Hematopoietic multipotent progenitor cell (in vitro differentiated cells): ENCODE results near the gene TRMT112. TPM values are rescaled to one million over a fixed set of nuclear protein-coding genes. Genes with fewer than 3 reads are reported as not detected.

Experiments
- DNase-seq, 3 donors: peaks; one replicate each; pipeline ENCODE4 v3.0.0-alpha.2; 2011 to 2015; ENCODE audit warnings: low read depth in 2 of 3, low spot score in 2 of 3
- total RNA-seq: library from RNA; depleted of rRNA; stranded (reverse); fragments of >200 nt; gene quantifications from one replicate; pipeline ENCODE4 v1.2.3, GENCODE V29; 2012

The TRMT112 gene
- 203 TPM for total RNA-seq

DNA sequence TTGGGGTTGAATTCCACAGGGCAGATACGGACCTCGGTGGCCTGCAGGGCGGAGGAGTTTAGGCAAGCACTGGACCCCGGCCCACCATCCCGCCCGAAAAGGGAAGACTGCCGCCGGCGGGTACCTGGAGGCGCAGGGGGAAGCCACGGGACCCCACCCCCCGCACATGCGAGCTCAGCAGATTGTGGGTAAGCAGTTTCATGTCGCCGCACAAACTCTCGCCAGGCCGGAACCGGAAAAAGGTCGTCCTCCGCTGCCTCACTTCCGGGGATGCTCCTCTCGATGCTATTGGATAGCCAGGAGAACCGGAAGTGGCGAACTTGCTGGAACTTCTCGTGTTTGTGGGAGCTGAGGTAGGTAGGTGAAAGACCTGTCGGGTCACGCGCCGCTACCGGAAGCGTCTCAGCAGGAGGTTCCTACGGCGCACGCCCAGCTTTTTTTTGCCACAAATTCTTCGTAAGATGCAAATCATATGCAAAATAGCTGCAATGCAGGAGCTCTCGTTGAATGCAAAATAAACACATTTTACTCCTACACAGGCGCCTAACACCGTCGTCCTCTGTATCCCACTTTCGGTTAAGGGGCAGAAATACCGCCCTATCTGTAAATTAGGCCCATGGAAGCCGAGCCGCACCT, at the start of gene TRMT112:
Gene TRMT112, minus strand, starts transcription at position 235 of the 636 bp plus-strand sequence. Its CDS starts 33 bp downstream, at position 202.
- DNase-seq = peak; percentile 92 to 98 (median 96)

DNA sequence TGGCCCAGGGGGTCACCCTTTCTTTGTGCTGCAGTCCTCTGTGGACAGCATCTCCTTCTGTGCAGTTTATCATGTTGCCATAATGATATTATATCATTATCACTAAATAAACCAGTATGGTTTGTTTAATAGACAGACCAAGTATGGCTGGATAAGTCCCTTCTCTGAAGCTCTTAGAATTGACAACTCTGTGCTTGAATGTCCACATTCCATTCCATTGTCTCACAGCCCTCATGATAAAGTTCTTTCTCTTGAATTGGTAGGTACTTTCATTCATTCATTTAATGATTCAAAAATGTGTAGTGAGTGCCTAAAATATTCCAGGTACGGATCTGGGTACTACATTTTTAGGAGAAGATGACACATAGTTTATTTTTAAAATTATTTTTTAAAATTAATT, 49.4 kb upstream of the TRMT112 start:
- no peak for DNase-seq

DNA sequence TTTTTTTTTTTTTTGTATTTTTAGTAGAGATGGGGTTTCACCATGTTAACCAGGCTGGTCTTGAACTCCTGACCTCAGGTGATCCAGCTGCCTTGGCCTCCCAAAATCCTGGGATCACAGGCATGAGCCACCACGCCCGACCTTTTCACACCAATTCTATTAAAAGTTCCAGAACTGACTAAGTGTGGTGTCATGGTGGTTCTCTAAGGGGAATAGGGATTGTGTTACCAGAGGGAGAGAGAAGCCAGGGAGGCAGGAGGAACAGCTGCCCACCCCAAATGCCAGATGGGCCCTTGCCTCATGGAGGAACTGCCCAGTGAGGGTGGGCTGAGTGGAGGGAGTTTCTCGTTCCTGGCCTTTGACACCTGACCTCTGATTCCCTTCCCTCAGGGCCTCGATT, 47.6 kb upstream of the TRMT112 start:
- DNase-seq = no peak

DNA sequence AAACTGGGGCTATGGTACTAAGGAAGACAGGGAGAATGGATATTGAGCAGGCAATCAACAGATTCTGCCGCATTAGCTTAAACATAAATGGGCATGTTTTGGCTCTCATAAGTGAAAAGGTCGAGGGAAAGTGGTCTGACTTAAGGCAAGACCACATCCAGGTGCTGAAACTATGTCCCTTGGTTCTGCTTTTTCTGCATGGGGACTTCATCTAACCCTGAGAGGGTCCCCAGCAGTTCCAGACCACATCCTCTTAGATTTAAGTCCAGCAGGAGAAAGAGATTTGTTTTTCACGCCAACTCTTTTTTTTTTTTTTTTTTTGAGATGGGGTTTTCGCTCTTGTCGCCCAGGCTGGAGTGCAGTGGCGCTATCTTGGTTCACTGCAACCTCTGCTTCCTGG, 47.1 kb upstream of the TRMT112 start:
- DNase-seq = no peak

DNA sequence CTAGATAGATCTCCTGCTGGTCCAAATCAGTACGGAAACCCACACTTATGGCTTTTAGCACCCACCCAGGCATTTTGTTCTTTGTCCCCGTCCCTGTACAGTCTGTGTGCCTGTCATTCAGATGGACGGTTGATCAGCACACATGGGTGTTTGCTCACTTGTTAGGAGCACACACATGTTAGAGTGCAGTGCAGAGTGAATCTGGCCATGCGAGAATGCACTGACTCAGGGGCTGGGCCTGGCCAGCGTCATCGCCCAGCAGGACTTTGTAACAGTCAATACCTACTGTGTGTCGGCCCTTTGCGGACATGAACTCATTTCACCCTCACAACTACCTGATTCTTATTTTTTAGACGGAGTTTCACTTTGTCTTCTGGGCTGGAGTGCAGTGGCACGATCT, 45.0 kb upstream of the TRMT112 start:
- DNase-seq = no peak

DNA sequence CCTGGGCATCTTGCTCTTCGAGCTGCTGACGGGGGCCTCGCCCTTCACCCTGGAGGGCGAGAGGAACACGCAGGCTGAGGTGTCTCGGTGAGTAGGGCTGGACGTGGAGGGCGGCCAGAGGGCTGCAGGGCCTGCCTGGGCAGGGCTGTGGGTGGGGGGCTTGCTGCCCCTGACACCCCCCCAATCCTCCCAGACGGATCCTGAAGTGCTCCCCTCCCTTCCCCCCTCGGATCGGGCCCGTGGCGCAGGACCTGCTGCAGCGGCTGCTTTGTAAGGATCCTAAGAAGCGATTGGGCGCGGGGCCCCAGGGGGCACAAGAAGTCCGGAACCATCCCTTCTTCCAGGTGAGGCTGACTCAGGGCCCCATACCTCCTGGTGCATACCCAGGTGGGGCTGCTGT, 44.3 kb upstream of the TRMT112 start:
- DNase-seq = no peak

DNA sequence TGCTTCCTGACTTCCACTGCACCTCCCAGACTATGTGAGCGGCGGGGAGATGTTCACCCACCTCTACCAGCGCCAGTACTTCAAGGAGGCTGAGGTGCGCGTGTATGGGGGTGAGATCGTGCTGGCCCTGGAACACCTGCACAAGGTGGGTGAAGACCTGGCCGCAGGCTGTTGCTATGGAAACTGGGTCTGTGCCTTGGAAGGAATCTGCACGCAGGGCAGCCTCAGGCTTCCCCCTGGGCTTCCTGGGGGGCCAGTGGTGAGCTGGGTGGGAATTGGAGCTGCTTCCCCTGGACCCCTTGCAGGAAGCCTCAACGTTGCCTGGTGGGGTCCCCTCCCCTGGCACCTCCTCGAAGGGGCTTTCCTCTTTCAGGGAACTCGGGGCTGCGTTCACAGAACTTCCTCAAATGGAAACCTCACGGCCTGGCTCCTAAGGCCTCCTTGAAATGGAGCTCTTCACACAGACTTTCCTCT, 43.1 kb upstream of the TRMT112 start:
- peak in 2 of 3 donors; percentile 72 to 74 for DNase-seq

DNA sequence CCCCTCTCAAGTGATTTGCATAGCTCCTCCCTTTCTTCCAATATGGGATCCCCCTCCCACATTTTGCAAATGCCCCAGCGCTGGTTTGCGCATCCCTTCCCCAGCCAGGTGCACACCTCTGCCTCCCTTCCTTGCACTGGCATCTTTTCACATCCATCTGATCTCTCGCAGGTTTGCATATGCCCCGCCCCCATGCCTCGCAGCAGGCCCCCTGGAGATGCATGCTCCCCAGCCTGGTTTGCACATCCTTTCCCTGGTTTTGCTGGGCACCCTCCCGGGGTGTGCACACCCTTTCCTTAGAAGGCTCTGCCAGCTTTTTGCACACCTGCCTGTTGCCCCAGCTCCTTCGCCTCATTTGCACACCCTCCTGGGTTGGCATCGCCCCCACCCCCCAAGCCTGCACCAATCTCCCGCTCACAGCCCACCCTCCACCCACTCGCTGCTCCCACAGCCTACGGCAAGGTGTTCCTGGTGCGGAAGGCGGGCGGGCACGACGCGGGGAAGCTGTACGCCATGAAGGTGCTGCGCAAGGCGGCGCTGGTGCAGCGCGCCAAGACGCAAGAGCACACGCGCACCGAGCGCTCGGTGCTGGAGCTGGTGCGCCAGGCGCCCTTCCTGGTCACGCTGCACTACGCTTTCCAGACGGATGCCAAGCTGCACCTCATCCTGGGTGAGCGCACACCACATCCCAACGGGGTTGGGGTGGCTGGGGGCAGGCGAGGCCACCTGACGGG, 42.5 kb upstream of the TRMT112 start:
- DNase-seq = peak in 2 of 3 donors; percentile 52 to 56

DNA sequence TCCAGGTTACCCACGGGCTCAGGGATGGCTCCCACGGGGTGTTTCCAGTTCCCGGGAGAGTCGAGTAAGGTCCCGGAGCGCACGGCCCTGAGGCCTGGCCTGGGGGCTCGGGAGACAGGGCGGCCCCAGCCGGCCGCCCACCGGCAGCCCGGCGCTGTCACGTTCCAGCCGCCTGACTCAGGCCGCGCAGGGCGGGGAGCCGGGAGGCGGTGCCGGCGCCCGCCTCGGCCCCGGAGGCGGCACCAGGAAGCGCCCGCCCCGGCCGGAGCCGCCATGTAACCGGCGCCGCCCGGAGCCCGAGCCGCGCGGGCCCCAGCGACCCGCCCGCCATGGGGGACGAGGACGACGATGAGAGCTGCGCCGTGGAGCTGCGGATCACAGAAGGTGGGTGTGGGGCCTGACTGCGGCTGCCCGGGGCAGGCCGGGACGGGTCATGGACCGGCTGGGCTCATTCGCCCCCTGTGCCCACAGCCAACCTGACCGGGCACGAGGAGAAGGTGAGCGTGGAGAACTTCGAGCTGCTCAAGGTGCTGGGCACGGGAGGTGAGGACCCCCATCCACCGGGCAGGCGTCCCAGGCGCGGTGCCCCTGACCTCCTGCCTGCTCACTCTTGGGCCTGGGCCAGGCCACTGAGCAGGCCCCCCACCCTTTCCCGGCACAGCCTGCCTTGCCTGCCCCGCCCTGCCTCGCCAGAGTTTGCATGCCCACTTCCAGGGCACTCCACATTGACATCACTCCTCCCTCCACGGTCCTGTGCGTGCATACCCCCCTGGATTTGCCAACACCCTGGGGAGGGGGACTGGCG, 41.8 kb upstream of the TRMT112 start, which contains the start of gene RPS6KA4:
Gene RPS6KA4, plus strand, starts transcription at position 256 of the 805 bp plus-strand sequence. Its CDS starts 74 bp downstream, at position 330.
- DNase-seq = peak in 2 of 3 donors; percentile 43 to 49

DNA sequence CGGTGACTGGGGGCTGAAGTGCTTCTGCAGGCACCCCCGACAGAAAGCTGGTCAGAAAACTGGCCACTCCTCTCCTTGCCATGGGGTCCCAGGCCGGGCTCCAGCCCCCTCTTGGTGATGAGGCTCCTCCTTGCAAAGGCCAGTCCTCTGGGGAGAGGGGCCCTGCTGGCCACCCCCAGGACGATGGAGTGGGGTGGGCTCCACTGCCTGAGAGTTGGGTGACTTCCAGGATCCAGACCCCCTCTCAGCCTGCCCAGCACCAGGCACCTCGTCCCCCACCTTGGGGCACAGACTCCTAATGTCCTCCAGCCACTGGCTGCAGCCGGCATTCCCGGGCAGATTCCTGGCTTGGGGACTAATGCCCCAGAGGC, 41.2 kb upstream of the TRMT112 start:
- no peak for DNase-seq

DNA sequence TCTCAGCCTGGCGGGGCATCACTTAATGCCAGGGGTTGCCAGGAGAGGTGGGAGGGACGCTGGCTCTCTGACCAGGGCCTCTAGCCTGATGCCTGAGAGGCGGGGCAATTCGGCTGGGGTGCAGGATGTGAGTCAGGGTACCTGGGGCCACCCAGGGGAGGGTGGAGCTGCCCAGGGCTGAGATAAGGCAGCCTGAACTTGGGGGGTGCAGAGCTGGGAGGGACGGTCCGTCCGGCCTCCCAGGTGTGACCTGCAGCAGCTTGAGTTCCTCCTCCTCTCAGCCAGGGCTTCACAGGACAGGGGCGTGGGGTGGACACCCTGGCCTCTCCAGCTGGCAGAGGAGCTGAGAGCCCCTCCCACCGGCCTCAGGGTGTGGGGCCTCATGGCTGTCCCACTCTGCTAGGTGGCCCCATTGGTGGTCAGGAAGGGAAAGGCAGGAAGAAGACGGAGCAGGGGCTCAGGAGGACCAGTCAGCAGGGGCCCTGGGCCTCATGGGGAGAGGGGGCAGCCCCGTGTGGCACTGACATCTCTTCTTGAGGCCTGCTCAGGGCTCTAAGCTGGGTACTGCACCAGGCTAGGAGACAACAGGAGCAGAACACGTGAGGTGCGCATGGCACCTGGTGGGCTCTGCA, 40.7 kb upstream of the TRMT112 start:
- DNase-seq = no peak

DNA sequence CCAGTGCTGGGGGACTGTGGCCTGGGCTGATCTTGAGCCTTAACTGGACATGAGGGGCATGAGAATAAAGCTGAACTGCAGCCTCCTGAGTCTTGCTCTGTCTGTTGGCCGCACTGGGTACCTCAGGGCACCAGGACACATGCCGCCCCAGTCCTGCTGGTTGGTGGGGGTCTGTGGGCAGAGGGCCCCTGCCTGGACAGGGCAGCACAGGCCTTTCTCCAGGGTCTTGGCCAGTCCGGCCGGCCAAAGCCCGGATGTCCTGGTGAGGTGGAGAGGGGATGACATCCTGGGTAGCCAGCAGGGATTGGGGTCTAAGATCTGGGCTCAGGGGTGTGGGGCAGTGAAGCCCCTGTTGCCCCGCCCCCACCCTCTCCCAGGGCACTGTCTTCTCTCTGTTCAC, 40.1 kb upstream of the TRMT112 start:
- no peak for DNase-seq

DNA sequence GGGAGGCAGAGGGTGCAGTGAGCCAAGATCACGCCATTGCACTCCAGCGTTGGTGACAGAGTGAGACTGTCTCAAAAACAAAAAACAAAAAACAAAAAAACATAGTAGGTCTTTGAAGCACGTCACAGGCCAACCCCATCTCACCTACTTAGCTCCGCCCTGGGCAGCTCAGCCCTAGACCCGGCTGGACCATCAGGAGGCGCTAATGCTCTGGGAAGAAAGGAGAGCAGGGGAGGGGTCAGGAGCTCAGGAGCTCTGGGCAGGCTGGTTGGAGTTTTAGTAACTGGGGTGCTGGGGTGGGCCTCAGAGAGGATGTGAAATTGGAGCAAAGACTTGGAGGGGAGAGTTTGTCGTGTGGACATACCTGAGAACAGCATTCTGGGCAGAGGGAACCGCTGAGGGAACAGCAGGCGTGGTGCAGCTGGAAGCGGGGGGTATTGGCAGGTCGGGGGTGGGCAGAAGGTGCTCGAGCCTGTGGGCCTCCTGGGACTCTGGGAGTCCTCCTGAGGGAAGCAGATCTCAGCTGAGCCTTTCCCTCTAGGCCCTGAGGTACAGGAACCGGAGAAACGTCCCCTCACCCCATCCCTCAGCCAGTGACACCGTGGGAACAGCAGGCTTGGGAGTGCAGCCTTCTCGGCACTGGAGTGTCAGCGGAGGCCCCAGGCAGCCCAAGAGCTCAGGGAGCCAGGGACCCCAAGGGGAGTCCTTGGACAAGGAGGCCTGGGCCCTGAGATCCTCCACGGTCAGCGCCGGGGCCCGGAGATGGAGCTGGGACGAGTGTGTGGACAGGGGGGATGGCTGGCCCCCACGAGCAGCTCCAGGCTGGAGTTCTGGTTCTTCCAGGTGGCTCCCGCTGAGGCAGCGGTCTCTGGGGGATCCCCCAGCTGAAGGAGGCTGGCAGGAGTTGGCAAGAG, 39.4 kb upstream of the TRMT112 start:
- DNase-seq = peak in 2 of 3 donors; percentile 53

DNA sequence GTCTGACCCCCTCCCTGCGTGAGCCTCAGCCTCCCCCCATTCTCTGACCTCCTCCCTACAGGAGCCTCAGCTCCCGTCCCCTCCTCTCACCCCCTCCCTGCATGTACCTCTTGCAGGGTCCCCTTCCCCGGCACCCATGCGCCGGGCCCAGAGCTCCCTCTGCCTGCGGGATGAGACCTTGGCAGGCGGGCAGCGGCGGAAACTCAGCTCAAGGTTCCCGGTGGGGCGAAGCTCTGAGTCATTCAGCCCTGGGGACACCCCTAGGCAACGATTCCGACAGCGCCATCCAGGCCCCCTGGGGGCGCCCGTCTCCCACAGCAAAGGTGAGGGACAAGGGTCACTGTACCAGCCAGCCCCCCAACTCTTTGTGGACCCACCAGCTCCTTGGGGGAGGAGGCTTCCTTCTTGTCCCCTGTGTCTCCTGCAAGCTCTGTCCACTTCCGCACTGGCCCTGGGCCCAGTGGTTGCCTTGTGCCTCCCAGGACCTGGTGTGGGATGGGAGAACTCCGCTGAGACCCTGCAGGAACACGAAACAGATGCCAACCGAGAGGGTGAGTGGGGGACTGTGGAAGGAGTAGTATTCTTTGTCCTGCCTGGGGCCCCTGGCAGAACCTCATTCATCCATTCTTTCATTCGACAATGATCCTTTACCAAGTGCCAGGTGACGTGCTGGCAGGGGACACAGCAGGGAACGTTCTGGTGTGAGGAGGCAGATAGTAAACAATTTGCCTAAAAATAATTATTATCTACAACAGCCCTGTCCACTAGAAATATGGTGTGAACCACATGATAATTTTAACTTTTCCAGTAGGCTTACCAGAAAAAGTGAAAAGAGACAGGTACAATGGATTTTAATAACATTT, 38.0 kb upstream of the TRMT112 start:
- peak in 2 of 3 donors; percentile 89 to 92 for DNase-seq

DNA sequence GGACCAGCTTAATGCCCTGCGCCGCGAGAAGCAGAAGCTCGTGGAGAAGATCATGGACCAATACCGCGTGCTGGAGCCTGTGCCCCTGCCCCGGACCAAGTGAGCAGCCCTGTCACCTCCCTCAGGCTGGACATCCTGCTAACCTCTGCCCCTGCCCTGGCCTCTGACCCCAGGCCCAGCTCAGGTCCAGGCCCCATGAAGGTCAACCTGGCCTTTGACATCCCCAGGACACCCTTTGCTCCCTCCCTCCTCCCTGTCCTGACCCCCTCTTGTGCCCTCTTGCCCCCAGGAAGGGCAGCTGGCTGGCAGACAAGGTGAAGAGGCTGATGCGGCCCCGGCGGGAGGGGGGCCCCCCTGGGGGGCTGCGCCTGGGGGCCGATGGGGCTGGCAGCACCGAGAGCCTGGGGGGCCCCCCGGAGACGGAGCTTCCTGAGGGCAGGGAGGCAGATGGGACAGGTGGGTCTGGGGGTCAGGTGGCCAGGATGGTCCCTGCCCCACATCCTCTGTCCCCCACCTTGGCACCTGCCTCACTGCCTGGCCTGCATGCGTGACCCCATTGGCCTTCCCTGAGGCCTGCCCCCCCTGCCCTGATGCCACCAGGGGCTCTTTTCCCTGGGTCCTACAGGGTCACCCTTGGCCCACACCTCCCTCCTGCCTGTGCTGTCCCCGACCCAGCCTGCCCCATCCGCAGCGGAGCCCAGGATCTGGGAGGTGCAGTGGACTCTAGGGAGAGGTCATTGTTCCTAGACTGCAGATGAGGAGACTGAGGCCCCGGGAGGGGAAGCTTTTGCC, 36.6 kb upstream of the TRMT112 start:
- no peak for DNase-seq

DNA sequence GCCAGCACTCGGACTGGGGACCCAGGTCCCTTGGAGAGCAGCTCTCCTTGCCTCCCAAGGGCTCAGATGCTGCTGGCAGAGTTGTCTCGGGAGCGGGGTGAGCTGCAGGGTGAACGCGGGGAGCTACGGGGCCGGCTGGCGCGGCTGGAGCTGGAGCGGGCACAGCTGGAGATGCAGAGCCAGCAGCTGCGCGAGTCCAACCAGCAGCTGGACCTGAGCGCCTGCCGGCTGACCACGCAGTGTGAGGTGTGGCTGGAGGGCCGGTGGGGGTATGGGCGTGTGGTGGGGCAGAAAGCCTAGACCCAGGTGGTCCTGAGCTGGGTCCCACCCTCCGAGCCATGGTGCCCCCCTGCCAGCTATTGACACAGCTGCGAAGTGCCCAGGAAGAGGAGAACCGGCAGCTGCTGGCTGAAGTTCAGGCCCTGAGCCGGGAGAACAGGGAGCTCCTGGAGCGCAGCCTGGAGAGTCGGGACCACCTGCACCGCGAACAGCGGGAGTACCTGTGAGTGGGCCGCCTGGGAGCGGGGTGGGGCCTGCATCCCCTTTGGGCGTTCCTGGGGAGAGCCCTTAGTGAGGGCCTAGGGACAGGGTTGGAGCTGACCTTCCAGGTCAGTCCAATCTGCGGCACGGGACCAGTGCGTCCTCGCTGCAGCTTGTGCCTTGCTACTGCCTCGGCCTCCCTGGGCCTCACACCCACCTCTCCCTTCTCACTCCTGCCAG, 35.8 kb upstream of the TRMT112 start:
- DNase-seq = no peak
